Epithelial cell of esophagus (primary cell): Measurements from ENCODE around the gene SHOC1.

Source experiments
- DNase-seq: peaks from one replicate; pipeline ENCODE4 v3.0.0; 2010; ENCODE audit warnings: low read depth
- H3K4me3 ChIP-seq: 2 replicates; pipeline ENCODE4 v1.5.1; 2011; ENCODE audit warnings: mild to moderate bottlenecking, low read length, control low read depth
- TF ChIP-seq, protein P1 (sequence below): IDR thresholded peaks from 2 replicates; pipeline ENCODE4 v1.5.1; 2011; ENCODE audit warnings: low read depth, mild to moderate bottlenecking, low read length, control low read depth, inconsistent platforms; ENCODE audit not compliant: insufficient read depth; ENCODE audit errors: missing control alignments

The SHOC1 gene

DNA sequence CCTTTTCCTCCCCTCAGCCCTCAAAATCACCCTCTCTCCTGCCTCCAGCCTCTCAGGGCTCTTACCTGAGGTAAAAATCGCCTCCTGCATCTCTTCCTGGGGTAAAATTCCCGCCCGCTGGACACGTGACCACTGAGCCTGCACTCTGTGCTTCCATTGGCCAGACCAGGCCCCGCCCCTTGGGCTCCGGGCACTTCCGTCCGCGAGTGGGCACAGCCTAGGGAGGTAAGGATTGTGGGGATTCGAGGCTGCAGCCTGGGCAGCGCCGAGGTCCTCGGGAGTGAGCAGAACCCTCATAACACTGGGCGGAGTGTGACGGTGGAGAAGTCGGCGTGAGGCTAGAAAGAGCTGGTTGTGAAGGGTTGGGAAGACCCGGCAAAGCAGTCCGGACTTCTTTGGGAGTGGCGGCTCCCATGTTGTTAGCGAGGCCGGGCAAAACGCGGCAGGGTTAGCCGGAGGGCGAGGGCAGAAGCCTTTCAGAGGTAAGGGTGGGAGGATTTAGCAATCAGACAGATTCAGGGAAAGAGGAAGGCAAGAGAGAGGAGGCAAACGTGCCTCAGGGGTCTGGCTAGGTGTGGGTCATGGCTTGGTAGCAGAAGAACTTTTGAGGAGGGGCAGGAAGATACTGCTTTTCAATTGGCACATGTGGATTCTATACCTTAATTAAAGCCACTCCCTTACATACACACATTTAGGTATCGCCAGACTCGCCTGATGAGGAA, at the start of gene SHOC1:
Gene SHOC1 (minus strand): TSS at position 103 of the 722 bp plus-strand sequence. CDS start 3,519 bp downstream, outside the sequence.
- DNase-seq = peak; percentile 61
- TF ChIP-seq, protein P1, sequence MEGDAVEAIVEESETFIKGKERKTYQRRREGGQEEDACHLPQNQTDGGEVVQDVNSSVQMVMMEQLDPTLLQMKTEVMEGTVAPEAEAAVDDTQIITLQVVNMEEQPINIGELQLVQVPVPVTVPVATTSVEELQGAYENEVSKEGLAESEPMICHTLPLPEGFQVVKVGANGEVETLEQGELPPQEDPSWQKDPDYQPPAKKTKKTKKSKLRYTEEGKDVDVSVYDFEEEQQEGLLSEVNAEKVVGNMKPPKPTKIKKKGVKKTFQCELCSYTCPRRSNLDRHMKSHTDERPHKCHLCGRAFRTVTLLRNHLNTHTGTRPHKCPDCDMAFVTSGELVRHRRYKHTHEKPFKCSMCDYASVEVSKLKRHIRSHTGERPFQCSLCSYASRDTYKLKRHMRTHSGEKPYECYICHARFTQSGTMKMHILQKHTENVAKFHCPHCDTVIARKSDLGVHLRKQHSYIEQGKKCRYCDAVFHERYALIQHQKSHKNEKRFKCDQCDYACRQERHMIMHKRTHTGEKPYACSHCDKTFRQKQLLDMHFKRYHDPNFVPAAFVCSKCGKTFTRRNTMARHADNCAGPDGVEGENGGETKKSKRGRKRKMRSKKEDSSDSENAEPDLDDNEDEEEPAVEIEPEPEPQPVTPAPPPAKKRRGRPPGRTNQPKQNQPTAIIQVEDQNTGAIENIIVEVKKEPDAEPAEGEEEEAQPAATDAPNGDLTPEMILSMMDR = no peak
- peak within 1 kb of the TSS; percentile 46 for H3K4me3 ChIP-seq

DNA sequence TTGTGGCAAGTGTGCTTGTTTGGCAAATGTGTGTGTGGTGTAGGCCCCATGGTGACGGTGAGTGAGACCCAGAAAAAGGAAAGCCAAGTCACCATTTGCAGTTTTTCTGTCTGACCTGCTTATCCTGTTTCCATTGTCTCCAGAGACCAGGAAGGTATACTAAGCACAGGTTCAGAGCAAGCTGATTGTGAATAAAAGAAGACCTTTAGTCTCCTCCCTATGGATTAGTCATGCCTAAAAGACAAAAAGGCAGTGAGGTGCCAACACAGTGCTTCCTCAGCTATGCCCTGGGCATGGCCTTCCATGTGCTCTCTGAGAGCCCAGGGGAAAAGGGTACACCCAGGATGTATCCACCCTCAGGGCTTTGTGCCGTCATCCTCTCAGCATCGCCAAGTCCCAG, 49.2 kb upstream of the SHOC1 start:
- DNase-seq = peak; percentile 93
- TF ChIP-seq, protein P1 = no peak
- H3K4me3 ChIP-seq = no peak overlapping the region

DNA sequence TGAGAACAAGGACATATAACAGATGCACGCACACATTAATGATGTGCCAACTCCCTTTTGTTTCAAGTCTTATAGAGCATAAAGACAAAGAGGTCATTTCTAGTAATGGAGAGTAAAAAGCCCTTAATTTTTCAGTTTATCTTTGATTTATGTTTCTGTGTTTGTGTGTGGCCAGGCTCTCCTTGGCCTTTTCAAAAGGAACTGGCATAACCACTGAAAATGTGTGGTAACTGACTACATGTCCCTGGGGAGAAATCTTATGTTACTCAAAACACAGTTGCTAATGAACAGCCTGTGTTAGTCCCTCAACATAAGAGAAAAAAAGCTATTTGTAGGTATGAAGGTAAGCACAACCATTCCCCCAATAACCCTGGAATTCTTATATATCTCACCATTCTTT, 47.6 kb upstream of the SHOC1 start:
- no peak for DNase-seq
- H3K4me3 ChIP-seq = no peak overlapping the region
- TF ChIP-seq, protein P1 = no peak

DNA sequence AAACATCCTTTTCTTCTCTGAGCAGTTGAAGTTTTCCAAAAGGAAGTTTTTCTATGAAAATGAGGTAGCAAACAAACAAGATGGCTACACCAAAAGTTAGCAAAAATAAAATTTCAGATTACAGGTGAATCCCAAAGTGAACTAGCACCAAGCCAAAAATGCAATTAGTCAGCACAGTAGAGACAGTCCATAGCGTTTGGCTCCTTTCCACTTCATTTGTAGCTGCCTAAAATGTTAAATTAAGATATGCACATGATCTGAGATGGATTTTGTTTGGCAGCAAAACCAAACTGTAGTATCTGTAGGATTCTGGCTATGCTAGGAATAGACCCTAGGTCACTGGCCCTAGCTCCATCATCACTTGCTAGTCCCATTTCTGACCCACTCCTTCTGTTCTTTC, 45.7 kb upstream of the SHOC1 start:
- TF ChIP-seq, protein P1 = no peak
- H3K4me3 ChIP-seq = no peak overlapping the region
- no peak for DNase-seq

DNA sequence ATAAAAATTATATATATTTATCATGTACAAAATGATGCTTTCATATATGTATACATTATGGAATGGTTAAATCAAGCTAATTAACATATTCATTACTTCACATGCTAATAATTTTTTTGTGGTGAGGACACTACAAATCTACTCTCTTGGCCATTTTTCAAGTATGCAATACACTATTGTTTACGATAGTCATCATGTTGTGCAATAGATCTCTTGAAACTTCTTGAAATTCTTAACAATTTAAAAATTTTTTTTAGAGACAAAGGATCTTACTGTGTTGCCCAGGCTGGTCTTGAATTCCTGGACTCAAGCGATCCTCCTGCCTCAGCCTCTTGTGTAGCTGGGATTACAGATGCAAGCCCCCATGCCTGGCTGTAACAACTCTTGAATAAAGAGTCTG, 45.2 kb upstream of the SHOC1 start:
- H3K4me3 ChIP-seq = no peak overlapping the region
- TF ChIP-seq, protein P1 = no peak
- DNase-seq = peak; percentile 68

DNA sequence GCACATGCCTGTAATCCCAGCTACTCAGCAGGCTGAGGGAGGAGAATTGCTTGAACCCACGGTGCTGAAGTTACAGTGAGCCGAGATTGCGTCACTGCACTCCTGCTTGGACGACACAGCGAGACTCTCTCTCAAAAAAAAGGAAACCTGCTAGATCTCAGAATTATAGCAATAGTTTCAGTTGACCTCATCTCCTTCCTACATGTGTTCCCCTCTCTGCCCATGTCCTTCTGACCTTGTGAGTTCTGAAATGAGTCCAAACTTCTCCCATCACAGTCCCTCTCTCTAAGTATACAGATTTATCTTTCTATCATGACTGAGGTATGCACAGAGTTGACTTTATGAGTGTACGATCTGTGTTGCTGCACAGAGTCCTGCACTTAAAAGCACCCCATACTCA, 44.6 kb upstream of the SHOC1 start:
- TF ChIP-seq, protein P1 = no peak
- DNase-seq = no peak
- H3K4me3 ChIP-seq = no peak overlapping the region

DNA sequence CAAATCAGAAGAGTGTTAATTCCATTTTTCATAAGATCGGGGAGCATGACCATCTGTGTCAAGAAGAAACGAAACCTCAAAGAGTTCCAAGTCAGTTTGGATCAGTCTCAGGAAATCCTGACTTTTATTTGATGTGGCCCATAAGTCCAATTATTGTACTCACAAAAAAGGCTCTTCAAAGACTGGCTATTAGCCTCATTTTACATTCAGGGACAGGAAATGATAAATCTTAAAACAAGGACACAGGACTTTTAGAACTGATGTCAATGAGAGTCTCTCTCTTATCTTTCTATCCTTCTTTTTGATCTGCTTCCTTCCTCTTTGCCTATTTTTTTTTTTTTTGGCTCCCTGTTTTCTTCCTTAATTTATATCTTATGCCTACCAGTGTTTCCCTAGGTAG, 43.7 kb upstream of the SHOC1 start:
- TF ChIP-seq, protein P1 = no peak
- no peak overlapping the region for H3K4me3 ChIP-seq
- no peak for DNase-seq
